NCI-H2029 treated with DMSO at 0.1 percent for 48 hours (cell line): ENCODE data around the gene GCN1.

Source experiments
- DNase-seq: peaks from one replicate; lab custom pipeline; 2025; lab: John Stamatoyannopoulos, UW

The GCN1 gene

DNA sequence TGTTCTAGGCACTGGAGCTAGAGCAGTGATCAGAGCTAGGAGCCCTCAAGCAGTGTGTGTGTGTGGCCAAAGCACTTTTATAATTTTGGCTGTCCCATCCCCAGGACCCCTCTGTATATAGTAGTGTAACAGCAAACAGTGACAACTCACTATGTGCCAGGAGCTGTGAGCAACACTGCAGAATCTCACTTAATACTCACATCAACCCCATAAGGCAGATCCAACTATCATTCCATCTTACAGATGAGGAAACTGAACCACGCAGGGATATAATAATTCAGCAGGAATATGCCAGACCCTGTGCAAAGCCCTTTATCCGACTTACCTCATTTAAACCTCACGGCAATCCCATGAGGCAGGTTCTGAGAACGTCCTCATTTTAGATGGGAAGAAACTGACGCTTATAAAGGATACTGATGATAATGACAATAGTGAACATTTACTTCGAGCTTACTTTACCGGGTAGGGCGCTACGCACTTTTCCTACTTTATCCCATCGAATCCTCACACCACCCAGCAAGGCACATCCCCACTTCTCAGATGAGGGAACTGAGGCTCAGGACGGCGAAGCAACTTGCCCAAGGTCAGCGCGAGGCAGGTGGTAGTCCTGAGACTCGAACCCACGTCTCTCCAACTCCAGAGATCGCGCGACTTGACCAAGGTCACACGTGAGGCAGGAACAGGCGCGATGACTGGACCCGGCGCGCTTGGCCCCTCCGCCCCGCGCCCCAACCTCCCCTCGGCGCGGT lies 78.6 kb downstream of the GCN1 start:
- DNase-seq: no peak

GRCh38 chr12:120115066-120115465 lies 79.4 kb downstream of the GCN1 start:
- DNase-seq: no peak

DNA sequence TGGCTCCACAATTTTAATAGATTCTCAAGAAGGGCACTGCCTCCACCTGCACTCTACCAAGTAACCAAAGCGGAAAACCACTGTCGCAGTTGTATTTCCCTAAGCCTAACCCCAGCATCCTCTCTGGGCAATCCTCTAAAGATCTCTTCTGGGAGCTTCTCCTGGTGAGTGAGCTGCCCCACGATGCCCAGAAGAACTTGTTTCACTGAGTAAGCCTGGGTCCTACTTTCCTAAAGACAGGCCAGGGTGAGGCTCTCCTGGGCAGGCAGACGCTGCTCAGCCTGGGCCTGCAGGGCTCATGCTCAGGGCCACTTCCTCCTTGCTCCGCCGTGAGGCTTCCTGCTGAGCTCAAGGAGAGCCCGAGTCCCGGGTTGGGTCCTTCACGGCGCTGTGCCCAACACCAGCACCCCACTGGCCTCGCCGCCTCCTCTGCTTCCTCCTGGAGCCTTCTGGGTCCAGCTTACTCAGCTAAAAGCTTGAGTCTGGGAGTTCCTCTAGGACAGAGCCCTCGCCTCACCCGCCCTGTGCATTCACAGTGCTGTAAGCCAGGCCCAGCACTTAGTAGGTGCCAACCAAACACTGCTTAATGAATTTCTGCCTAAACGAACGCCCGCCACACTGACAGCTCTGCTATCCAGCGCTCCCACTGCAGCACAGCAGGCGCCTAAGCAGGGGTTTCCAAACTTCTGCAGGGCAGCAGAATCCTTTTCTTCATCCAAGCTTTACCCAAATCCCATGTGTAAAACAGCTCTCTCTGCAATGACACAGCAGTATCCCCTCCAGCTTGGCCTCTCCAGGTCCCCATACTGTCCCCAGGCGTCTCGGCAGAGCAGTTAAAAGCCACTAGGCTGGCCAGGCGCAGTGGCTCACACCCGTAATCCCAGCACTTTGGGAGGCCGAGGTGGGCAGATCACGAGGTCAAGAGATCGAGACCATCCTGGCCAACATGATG lies 83.7 kb downstream of the GCN1 start:
- DNase-seq: no peak

DNA sequence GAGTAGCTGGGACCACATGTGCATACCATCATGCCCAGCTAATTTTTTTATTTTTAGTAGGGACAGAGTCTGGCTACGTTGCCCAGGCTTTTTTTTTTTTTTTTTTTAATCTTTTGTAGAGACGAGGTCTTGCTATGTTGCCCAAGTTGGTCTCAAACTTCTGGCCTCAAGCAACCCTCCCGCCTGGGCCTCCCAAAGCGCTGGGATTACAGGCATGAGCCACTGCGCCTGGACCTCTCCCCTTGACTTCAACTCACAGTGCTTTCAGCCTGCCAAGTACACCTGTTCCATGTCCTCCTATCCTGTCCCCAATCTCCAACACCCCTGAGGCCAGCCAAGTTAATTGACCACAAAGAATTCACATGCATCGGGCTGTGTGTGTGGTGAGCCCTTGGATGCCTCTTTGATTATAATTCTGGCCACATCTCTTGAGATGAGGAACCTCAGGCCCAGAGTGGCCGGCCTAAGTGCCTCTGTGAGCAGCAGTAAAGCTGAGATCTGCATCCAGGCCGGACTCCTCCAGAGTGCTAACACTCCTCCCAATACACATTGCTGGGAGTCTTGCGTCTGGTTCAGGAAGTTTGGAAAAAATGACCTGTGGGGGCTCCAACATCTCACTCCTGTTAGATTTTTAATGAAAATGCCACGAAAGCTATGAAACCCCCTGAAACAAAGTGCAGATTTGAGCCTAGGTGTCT lies 84.8 kb downstream of the GCN1 start:
- no peak for DNase-seq

GRCh38 chr12:120106151-120106550 lies 88.4 kb downstream of the GCN1 start:
- DNase-seq: no peak

DNA sequence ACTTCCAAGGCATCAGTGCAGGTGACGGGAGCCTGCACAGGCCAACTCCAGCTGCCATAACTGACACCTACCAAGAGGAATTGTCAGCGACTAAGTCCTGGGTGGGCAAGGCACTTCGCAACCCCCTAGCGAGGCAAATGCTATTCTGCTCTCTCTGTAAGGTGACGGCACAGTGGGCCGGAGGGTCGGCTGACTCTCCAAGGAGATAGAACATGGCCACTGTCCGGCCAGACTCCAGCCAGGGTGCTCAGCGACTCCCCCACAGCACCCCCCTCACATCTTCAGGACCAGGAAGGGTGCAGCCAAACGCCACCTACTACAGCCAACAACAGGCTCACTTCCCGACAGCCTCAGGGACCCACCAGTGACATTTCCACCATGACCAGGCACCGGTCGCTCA lies 91.1 kb downstream of the GCN1 start:
- no peak for DNase-seq

DNA sequence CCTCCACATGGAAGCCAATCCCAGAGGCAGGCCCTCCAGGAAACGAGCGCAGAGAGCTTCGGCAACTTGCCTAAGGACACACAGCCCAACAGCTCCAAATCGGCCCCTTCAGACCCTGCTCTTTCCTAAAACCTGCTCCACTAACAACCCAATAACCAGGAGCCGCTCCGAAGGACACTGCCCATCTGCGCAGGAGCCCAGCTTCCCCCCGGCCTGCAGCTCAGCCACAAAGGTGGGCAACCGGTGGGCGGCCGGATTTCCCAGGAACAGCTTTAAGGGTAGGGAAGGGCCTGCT lies 91.5 kb downstream of the GCN1 start:
- no peak for DNase-seq

- no peak for DNase-seq
Measured at GRCh38 chr12:120102189-120103043, 92.1 kb downstream of the GCN1 start.

DNA sequence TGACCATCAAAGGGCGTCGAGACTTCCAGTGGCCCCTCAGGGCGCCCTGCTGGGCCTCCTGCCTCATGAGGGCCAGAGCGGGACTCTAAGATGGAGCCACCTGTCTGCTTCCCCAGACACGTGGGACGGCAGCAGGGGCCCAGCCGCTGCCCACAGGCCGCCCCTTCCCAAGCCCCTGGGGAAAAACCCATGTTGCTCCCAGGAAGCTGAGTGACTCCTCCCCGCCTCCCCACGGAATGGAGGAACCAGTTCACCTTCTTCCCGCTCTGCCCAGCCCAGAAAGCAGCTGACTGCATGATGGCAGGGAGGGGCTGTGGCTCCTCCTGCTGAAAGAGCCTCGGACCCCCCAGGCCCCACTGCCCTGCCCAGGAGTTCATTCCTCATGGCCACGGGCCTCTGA lies 92.9 kb downstream of the GCN1 start:
- no peak for DNase-seq

- no peak for DNase-seq
Measured at GRCh38 chr12:120101182-120101581, 93.3 kb downstream of the GCN1 start.

GRCh38 chr12:120100630-120101029 lies 93.9 kb downstream of the GCN1 start:
- peak; percentile 13 for DNase-seq

DNA sequence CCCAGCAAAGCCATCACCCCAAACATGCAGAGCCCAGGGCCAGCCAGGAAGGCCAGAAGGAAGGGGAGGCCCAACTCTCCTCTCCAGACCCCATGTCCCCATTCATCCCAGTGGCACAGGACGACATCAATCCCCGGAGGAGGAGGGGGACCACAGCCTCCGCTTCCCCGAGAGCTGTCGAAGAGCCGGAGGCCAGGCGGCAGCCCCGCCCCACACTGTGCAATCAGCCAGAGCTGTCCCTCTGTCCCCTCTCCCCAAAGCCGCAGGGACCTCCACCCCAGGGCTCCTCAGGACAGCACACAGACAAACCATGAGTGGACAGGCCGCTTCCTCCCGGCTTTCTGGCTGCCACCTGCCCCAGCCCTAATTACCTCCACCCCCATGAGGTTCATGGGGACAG lies 94.8 kb downstream of the GCN1 start:
- DNase-seq: no peak

GRCh38 chr12:120098756-120099470 lies 95.6 kb downstream of the GCN1 start:
- DNase-seq: no peak

DNA sequence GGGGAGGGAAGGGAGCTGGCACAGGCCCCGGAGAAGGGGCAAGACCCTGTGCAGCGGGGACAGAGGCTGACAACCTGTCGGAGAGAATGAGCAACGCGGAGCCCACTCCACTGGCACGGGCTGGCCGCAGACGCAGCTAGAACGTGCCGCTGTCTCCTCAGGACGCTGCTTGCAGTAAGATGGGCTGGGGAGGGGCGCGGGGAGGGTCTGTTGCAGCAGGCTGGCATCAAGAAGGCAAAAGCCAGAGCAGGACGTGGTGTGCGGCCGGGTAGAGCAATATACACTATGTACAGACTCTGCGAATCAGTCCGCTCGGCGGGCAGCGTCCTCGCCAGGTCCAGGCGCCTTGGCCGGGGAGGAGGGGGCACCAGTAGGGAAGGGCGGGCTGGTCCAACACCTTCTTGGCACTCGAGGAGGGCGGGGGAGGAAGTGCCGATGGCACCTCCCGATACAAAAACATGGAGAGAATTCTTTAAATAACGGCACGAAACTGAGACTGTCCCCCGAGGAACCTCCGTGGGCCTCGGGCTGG lies 97.8 kb downstream of the GCN1 start:
- DNase-seq: no peak

DNA sequence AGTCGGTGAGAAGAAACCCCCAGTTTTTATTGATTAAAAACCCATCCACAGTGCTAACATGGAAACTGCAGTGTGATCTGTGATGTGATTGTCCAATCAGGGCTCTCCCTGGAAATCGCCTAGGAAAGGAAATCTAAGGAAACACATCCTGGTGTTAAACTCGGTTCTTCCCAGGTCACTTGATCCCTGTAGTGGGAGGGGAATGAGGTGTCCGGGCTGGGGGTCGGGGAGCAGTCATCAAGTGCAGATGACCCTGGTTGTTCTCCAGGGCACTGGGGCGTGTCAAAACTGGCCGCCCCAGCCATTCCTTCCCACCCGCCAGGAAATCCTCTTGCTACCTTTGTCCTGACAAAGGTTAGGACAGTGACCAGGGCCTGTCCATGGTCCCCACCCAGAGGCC lies 98.8 kb downstream of the GCN1 start:
- no peak for DNase-seq

GRCh38 chr12:120095331-120095730 lies 99.2 kb downstream of the GCN1 start:
- no peak for DNase-seq

DNA sequence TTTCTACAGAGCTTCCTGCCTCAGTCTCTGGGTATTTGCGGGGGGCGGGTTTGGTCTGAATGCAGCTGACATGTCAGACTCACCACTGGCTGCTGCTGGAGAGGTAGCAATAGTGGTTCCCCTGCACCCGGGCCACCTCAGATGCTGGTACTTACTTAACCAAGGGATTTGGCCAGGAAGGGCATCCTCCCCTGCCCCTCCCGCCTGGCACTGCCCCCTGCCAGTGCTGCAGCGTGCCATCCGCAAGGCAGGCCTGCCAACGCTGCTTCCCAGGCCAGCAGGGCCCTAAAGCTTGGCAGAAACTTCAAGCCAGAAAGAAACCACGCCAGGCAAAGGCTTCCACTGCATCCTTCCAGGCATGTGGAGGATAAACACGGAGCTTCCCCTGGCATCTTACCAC lies 100.0 kb downstream of the GCN1 start:
- DNase-seq: no peak

GRCh38 chr12:120093592-120094355 lies 100.7 kb downstream of the GCN1 start:
- DNase-seq: no peak

DNA sequence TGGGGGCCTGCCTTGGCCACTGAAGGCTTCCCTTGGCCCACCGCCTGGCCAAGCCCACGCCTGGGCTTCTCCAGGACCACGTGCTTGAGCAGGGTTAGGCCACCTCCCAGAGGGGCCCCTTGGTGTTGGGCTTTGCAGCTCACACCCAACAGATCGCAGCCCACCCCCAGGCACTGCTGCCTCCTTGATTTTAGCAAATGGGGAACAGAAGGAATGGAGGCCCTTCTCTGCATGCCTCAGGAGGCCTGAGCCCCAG lies 101.3 kb downstream of the GCN1 start:
- no peak for DNase-seq

DNA sequence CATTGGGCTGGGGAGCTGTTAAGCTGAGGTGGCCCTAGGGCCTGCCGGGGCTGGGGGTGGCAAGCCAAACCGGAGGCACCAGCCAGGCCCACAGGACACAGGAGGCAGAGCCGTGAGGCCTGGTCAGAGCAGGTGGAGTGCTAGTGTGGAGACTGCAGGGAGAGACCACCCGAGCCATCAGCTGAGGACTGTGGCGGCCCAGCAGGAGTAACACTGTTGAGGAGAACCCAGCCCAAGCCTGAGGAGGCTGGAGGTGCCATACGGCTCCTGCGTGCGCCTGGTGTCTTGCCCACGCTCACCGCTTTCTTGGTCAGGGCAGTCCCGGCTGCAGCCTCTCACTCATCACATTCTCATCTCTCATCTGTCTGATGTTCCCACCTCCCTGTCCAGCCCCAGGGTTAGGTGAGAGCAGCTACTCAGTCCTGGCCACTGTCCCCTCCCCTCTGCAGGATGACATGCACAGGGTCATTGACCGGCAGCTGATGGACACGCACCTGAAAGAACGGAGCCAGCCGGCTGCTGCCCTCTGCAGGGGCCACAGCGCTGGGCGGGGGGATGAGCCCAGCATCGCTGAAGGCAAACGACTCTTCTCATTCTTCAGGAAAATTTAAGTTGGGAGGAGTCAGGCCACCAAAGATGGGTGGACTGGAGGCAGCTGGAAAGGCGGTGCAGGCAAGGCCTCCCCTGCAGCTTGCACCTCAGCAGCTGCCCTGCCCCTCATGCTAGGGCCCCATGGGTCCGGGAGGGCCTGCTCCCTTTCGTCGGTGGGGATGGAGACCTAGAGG lies 101.8 kb downstream of the GCN1 start:
- no peak for DNase-seq
